Measurements from ENCODE around the gene PFKL. TPM values are rescaled to one million over a fixed set of nuclear protein-coding genes. Genes with fewer than 3 reads are reported as not detected.

Gene PFKL
- total and polyA plus RNA-seq, 2 donors (not counting 1 experiment from before 2014, with no cell fraction given): 267 to 318 TPM

DNA sequence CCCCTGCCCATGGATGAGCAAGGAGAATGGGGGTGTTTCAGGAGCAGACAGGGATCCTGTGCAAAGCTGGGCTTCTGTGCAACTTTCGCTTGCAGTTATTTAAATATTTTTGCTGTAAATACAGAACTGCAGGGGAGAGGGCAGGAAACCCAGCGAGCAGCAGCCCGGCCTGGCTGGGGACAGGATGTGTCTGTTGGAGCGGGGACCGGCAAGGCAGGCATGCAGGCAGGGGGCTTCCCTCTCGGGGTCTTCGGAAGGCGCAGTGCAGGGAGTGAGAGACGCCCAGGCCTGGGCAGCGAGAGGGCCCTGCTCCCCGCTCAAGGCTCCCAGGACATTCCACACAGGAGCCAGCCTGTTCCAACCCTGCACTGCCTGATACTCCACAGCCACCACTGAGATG lies 15.9 kb upstream of the PFKL start:
- TF ChIP-seq, protein P1, sequence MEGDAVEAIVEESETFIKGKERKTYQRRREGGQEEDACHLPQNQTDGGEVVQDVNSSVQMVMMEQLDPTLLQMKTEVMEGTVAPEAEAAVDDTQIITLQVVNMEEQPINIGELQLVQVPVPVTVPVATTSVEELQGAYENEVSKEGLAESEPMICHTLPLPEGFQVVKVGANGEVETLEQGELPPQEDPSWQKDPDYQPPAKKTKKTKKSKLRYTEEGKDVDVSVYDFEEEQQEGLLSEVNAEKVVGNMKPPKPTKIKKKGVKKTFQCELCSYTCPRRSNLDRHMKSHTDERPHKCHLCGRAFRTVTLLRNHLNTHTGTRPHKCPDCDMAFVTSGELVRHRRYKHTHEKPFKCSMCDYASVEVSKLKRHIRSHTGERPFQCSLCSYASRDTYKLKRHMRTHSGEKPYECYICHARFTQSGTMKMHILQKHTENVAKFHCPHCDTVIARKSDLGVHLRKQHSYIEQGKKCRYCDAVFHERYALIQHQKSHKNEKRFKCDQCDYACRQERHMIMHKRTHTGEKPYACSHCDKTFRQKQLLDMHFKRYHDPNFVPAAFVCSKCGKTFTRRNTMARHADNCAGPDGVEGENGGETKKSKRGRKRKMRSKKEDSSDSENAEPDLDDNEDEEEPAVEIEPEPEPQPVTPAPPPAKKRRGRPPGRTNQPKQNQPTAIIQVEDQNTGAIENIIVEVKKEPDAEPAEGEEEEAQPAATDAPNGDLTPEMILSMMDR (IDR thresholded peaks at IDR 0.05): no peak
- TF ChIP-seq EZH2 (IDR thresholded peaks at IDR 0.05; ENCODE audit: borderline replicate concordance, insufficient read depth, low read depth, low read length, poor library complexity, severe bottlenecking): no peak
- H2AFZ ChIP-seq (ENCODE audit: insufficient read depth, low read depth, low read length, poor library complexity, severe bottlenecking): no peak overlapping the region
- no peak overlapping the region for H3K4me3 ChIP-seq (ENCODE audit: control extremely low read depth in 1 of 5, extremely low read depth in 1 of 5, insufficient read depth in 1 of 5, low read depth in 2 of 5, low read length in 4 of 5)
- Mint-ChIP-seq H3K27me3 (no peaks in the 10 kb centered on the region), H3K4me3 (no peak overlapping the region), H3K9me3 (ENCODE audit: insufficient read depth) (no peaks in the 10 kb centered on the region), H3K4me1 (peaks cover 11% of the 10 kb centered on the region), H3K27ac (no peak overlapping the region)
- H4K20me1 ChIP-seq (ENCODE audit: control insufficient read depth, insufficient read depth, low read length, poor library complexity, severe bottlenecking): no peaks in the 10 kb centered on the region
- ATAC-seq (ENCODE audit: low read depth): no peak
- ChIA-PET CTCF (no interaction called here), POLR2A (interaction anchor here (0.6 kb wide), 1 partner anchor 344 kb away, joined by 3 read pairs; no protein-coding TSS in a partner anchor)
- no peaks in the 10 kb centered on the region for H3K9me3 ChIP-seq (ENCODE audit: control extremely low read depth in 1 of 3, control insufficient read depth in 2 of 3, insufficient read depth in 1 of 3, low read length in 2 of 3)
- H3K36me3 ChIP-seq (replicated peaks in 1 of 2; ENCODE audit: control extremely low read depth in 1 of 2, control insufficient read depth in 1 of 2, extremely low read depth in 1 of 2, insufficient read depth in 2 of 2, low read length in 1 of 2): no peaks in the 10 kb centered on the region
- no peaks in the 10 kb centered on the region for H3K79me2 ChIP-seq (ENCODE audit: control insufficient read depth, insufficient read depth, low read length)
- peaks cover 0 to 9% (median 0%) of the 10 kb centered on the region in 4 experiments for H3K27me3 ChIP-seq (replicated peaks in 1 of 4; ENCODE audit: control extremely low read depth in 1 of 4, control insufficient read depth in 3 of 4, insufficient read depth in 4 of 4, low read length in 3 of 4)
- no peak overlapping the region for H3K4me2 ChIP-seq (replicated peaks; ENCODE audit: low read depth, low read length, poor library complexity, severe bottlenecking)
- 27% methylated on average over 11 of the region's 11 CpGs for WGBS (ENCODE audit: insufficient coverage)
- H3K27ac ChIP-seq (ENCODE audit: low read length in 2 of 2): no peak overlapping the region
- H3K4me1 ChIP-seq (ENCODE audit: control insufficient read depth in 2 of 2, insufficient read depth in 2 of 2, low read length in 2 of 2): peaks cover 3 to 7% of the 10 kb centered on the region in 2 donors
- H3K9ac ChIP-seq (ENCODE audit: low read length): no peak overlapping the region
- no peak for DNase-seq
- intact Hi-C loops (cut with micrococcal nuclease): no loop called here

DNA sequence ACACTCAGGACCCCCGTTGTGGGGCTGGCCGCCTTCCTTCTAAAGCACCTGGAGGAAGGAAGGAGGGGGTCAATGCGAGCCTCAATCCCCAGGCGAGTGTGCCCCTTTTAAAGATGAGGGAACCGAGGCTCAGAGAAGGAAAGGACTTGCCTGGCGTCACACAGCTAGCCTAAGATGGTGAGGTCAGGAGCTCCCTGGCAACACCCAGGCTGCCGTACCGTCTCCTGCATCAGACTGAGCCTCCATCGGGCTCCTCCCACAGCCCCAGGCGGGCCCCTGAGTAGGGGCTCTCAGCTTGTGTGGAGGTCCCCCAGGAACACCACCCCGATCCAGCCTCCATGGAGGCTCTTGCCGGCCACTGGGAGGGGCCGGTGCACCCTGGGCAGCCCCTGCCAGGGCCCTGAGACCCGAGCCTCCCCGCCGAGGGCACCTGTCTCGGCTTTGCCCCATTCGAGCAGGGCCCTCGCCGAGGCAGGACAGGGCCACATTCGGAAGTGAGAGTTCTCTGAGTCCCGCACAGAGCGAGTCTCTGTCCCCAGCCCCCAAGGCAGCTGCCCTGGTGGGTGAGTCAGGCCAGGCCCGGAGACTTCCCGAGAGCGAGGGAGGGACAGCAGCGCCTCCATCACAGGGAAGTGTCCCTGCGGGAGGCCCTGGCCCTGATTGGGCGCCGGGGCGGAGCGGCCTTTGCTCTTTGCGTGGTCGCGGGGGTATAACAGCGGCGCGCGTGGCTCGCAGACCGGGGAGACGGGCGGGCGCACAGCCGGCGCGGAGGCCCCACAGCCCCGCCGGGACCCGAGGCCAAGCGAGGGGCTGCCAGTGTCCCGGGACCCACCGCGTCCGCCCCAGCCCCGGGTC lies 14.5 kb upstream of the PFKL start, which contains the start of gene AIRE:
Gene AIRE, plus strand, starts transcription at position 739 of the 855 bp plus-strand sequence. CDS start 131 bp downstream, outside the sequence.
- ChIA-PET CTCF (no interaction called here), POLR2A (no interaction called here)
- no peak within 1 kb of the TSS for H3K4me3 ChIP-seq (ENCODE audit: control extremely low read depth in 1 of 5, extremely low read depth in 1 of 5, insufficient read depth in 1 of 5, low read depth in 2 of 5, low read length in 4 of 5)
- no peak for ATAC-seq (ENCODE audit: low read depth)
- no peak within 1 kb of the TSS for H3K27ac Mint-ChIP-seq
- 73% methylated on average over 56 of the region's 56 CpGs for WGBS (ENCODE audit: insufficient coverage)
- no peak for DNase-seq
- H3K27me3 Mint-ChIP-seq: no peaks in the 10 kb centered on the region
- H3K79me2 ChIP-seq (ENCODE audit: control insufficient read depth, insufficient read depth, low read length): no peaks in the 10 kb centered on the region
- no peak within 1 kb of the TSS for H3K9ac ChIP-seq (ENCODE audit: low read length)
- peaks cover 3 to 7% of the 10 kb centered on the region in 2 donors for H3K4me1 ChIP-seq (ENCODE audit: control insufficient read depth in 2 of 2, insufficient read depth in 2 of 2, low read length in 2 of 2)
- no peaks in the 10 kb centered on the region for H4K20me1 ChIP-seq (ENCODE audit: control insufficient read depth, insufficient read depth, low read length, poor library complexity, severe bottlenecking)
- H3K4me2 ChIP-seq (replicated peaks; ENCODE audit: low read depth, low read length, poor library complexity, severe bottlenecking): no peak within 1 kb of the TSS
- H3K4me1 Mint-ChIP-seq: peaks cover 12% of the 10 kb centered on the region
- no peak for TF ChIP-seq EZH2 (IDR thresholded peaks at IDR 0.05; ENCODE audit: borderline replicate concordance, insufficient read depth, low read depth, low read length, poor library complexity, severe bottlenecking)
- TF ChIP-seq, protein P1 (IDR thresholded peaks at IDR 0.05): no peak
- H3K9me3 Mint-ChIP-seq (ENCODE audit: insufficient read depth): no peaks in the 10 kb centered on the region
- H3K36me3 ChIP-seq (replicated peaks in 1 of 2; ENCODE audit: control extremely low read depth in 1 of 2, control insufficient read depth in 1 of 2, extremely low read depth in 1 of 2, insufficient read depth in 2 of 2, low read length in 1 of 2): no peaks in the 10 kb centered on the region
- no peaks in the 10 kb centered on the region for H3K9me3 ChIP-seq (ENCODE audit: control extremely low read depth in 1 of 3, control insufficient read depth in 2 of 3, insufficient read depth in 1 of 3, low read length in 2 of 3)
- intact Hi-C loops (cut with micrococcal nuclease): no loop called here
- H3K27ac ChIP-seq (ENCODE audit: low read length in 2 of 2): no peak within 1 kb of the TSS
- H3K4me3 Mint-ChIP-seq: no peak within 1 kb of the TSS
- H2AFZ ChIP-seq (ENCODE audit: insufficient read depth, low read depth, low read length, poor library complexity, severe bottlenecking): no peak within 1 kb of the TSS
- H3K27me3 ChIP-seq (replicated peaks in 1 of 4; ENCODE audit: control extremely low read depth in 1 of 4, control insufficient read depth in 3 of 4, insufficient read depth in 4 of 4, low read length in 3 of 4): peaks cover 0 to 3% (median 0%) of the 10 kb centered on the region in 4 experiments
